Skin epidermis (tissue), 12 donors: ENCODE results near the gene EPAS1.

Source experiments
- H3K27ac ChIP-seq, 21 experiments: fragments of 200-600 bp; sonication (generic) in 11 of 21; one replicate each; pipeline ENCODE4 v1.5.0; 2020; ENCODE audit warnings: mild to moderate bottlenecking in 3 of 21, inconsistent platforms in 2 of 21, moderate library complexity in 2 of 21
- H3K4me3 ChIP-seq, 7 experiments: fragments of 200-600 bp; sonication (generic) in 2 of 7; one replicate each; pipeline ENCODE4 v1.5.0; 2020; ENCODE audit warnings: inconsistent platforms in 2 of 7, mild to moderate bottlenecking in 2 of 7, moderate library complexity in 1 of 7

EPAS1 gene

GRCh38 chr2:46296840-46297545, at the start of gene EPAS1:
TSS of gene EPAS1 (plus strand) at chr2:46297407. CDS start at chr2:46297912, 505 bp downstream.
- Histone ChIP-seq H3K27ac (peak within 1 kb of the TSS; percentile 68 to 97 (median 84)), H3K4me3 (peak within 1 kb of the TSS; percentile 58 to 84 (median 74))

- no peak overlapping the region for H3K4me3 ChIP-seq
- peak overlapping the region in 1 of 21 experiments; percentile 54 for H3K27ac ChIP-seq
Measured at GRCh38 chr2:46248171-46248570, 49.0 kb upstream of the EPAS1 start.

- Histone ChIP-seq H3K4me3 (no peak overlapping the region), H3K27ac (no peak overlapping the region)
Measured at GRCh38 chr2:46249654-46250053, 47.6 kb upstream of the EPAS1 start.

GRCh38 chr2:46252891-46253659, 44.1 kb upstream of the EPAS1 start:
- Histone ChIP-seq H3K4me3 (no peak overlapping the region), H3K27ac (peak overlapping the region in 2 of 21 experiments; percentile 9 to 35)

DNA sequence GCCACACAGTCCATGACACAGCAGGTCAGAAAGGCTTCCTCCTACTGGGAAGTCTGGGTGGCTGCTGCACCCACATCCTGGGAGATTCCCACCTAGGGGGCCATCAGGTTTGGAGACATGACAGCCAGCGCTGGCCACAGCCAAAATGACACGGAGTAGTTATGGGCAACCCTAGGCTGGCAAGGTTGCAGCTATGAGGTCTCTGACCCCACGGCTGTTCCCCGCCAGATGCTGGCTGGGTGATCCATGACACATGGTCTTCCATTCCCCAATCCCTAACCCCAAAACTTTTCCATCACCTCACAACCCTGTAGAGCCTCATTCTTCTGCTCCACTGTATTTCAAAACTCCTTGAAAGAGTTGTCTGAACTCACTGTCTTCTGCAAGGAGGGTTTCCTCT, 42.7 kb upstream of the EPAS1 start:
- no peak overlapping the region for H3K27ac ChIP-seq
- no peak overlapping the region for H3K4me3 ChIP-seq

GRCh38 chr2:46256563-46257142, 40.6 kb upstream of the EPAS1 start:
- peak overlapping the region in 1 of 21 experiments; percentile 43 for H3K27ac ChIP-seq
- H3K4me3 ChIP-seq = no peak overlapping the region

GRCh38 chr2:46257476-46257875, 39.7 kb upstream of the EPAS1 start:
- Histone ChIP-seq H3K27ac (peak overlapping the region in 2 of 21 experiments; percentile 8 to 43), H3K4me3 (no peak overlapping the region)

DNA sequence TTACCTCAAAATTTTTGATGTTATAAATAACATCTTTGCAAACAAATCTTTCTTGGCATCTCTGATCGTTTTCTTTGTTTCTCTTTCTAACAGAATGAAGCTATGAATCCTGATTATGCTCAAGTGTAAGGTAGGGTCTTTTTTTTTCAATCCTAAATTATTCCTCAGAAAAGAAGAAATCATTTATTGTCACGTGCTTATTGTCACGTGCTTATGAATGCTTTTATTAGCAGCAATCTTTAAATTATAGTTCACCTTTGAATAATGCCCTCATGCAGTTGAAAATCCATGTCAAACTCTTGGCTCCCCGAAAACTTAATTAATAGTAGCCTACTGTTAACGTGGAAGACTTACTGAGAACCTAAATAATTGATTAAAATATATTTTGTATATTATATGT, 39.2 kb upstream of the EPAS1 start:
- peak overlapping the region in 2 of 21 experiments; percentile 8 to 10 for H3K27ac ChIP-seq
- H3K4me3 ChIP-seq = no peak overlapping the region

- Histone ChIP-seq H3K4me3 (no peak overlapping the region), H3K27ac (peak overlapping the region in 2 of 21 experiments; percentile 10 to 38)
Measured at GRCh38 chr2:46258937-46259776, 38.0 kb upstream of the EPAS1 start.

DNA sequence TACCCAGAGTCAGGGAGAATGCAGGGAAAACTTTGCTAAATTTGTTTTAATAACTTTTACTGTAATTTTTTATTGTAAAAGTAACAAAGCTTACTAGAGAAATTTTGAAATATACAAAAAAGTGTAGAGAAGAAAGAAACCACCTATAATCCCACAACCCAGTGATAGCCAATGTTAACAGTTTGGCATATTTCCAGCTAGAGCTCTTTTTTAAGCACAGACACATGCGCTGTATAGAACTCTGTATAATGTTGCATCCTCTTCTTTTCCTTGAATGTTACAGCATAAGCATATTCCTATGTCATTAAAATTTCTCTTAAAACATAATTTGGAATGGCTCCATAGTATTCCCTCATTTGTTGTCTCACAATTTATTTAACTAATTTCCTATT, 37.4 kb upstream of the EPAS1 start:
- Histone ChIP-seq H3K27ac (peak overlapping the region in 1 of 21 experiments; percentile 38), H3K4me3 (no peak overlapping the region)

GRCh38 chr2:46260305-46260704, 36.9 kb upstream of the EPAS1 start:
- Histone ChIP-seq H3K4me3 (no peak overlapping the region), H3K27ac (peak overlapping the region in 2 of 21 experiments; percentile 22 to 38)

- Histone ChIP-seq H3K4me3 (no peak overlapping the region), H3K27ac (no peak overlapping the region)
Measured at GRCh38 chr2:46262248-46262938, 34.8 kb upstream of the EPAS1 start.

GRCh38 chr2:46263347-46263746, 33.9 kb upstream of the EPAS1 start:
- H3K27ac ChIP-seq = no peak overlapping the region
- no peak overlapping the region for H3K4me3 ChIP-seq

DNA sequence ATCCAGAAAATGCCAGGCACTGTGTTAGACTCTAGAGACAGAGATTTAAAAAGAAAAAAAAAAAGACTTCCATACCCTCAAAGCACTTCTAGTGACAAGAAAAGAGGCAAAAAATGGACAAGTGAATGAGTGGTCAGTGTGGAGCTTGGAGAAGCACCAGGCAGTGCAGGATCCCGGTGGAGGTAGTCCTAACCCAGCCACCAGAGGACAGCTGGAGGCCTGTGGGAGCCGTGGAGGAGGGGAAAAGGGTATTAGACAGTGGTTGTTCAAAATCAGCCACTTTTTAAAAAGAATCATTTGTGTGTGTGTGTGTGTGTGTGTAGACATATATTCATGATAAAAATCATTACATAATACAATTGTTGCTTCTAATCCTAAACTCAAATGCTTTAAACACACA, 32.8 kb upstream of the EPAS1 start:
- no peak overlapping the region for H3K4me3 ChIP-seq
- no peak overlapping the region for H3K27ac ChIP-seq

GRCh38 chr2:46266134-46266533, 31.1 kb upstream of the EPAS1 start:
- Histone ChIP-seq H3K27ac (no peak overlapping the region), H3K4me3 (no peak overlapping the region)

DNA sequence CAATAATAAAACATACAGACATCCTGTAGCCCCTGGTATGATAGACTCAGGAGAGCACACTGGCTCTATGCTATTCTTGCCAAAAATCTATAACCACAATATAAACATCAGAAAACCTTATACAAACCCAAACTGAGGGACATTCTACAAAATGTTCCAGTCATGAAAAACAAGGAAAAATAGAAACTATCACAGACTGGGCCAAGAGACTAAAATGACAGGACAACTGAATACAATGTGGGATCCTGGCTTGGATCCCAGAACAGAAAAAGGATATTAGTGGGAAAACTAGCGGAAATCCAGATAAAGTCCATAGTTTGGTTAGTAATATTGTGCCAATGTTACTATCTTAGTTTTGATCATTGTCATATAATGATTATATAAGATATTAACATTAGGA, 29.6 kb upstream of the EPAS1 start:
- peak overlapping the region in 4 of 21 experiments; percentile 1 to 77 (median 11) for H3K27ac ChIP-seq
- no peak overlapping the region for H3K4me3 ChIP-seq

- Histone ChIP-seq H3K27ac (peak overlapping the region in 6 of 21 experiments; percentile 1 to 77 (median 14)), H3K4me3 (no peak overlapping the region)
Measured at GRCh38 chr2:46268196-46268595, 29.0 kb upstream of the EPAS1 start.

GRCh38 chr2:46269001-46269400, 28.2 kb upstream of the EPAS1 start:
- H3K4me3 ChIP-seq = no peak overlapping the region
- H3K27ac ChIP-seq = peak overlapping the region in 14 of 21 experiments; percentile 1 to 77 (median 37)
